Nephron progenitor cell (in vitro differentiated cells): ENCODE results near the gene GZF1.

Experiments used
- DNase-seq: peaks from one replicate; pipeline ENCODE4 v3.0.0; 2021
- H3K27ac Mint-ChIP-seq: 2 replicates; pipeline ENCODE4 v1.8.0; 2021; ENCODE audit warnings: mild to moderate bottlenecking, moderate library complexity, mixed read lengths
- H3K27me3 Mint-ChIP-seq: 2 replicates; pipeline ENCODE4 v1.8.0; 2021; ENCODE audit warnings: mild to moderate bottlenecking, low read depth, mixed read lengths; ENCODE audit not compliant: poor library complexity
- H3K36me3 Mint-ChIP-seq: 2 replicates; pipeline ENCODE4 v1.8.0; 2021; ENCODE audit warnings: low read depth, mixed read lengths
- H3K4me1 Mint-ChIP-seq: 2 replicates; pipeline ENCODE4 v1.8.0; 2021; ENCODE audit warnings: mixed read lengths
- H3K4me3 Mint-ChIP-seq: 2 replicates; pipeline ENCODE4 v1.8.0; 2021; ENCODE audit warnings: mild to moderate bottlenecking, moderate library complexity, mixed read lengths
- H3K9me3 Mint-ChIP-seq: 2 replicates; pipeline ENCODE4 v1.8.0; 2021; ENCODE audit warnings: mild to moderate bottlenecking, moderate library complexity, mixed read lengths
- TF ChIP-seq, protein P1 (sequence below): fragments of 200-600 bp; sonication (generic); IDR thresholded peaks from 2 replicates; pipeline ENCODE4 v1.5.0; 2021; ENCODE audit warnings: antibody characterized with exemption

The GZF1 gene

DNA sequence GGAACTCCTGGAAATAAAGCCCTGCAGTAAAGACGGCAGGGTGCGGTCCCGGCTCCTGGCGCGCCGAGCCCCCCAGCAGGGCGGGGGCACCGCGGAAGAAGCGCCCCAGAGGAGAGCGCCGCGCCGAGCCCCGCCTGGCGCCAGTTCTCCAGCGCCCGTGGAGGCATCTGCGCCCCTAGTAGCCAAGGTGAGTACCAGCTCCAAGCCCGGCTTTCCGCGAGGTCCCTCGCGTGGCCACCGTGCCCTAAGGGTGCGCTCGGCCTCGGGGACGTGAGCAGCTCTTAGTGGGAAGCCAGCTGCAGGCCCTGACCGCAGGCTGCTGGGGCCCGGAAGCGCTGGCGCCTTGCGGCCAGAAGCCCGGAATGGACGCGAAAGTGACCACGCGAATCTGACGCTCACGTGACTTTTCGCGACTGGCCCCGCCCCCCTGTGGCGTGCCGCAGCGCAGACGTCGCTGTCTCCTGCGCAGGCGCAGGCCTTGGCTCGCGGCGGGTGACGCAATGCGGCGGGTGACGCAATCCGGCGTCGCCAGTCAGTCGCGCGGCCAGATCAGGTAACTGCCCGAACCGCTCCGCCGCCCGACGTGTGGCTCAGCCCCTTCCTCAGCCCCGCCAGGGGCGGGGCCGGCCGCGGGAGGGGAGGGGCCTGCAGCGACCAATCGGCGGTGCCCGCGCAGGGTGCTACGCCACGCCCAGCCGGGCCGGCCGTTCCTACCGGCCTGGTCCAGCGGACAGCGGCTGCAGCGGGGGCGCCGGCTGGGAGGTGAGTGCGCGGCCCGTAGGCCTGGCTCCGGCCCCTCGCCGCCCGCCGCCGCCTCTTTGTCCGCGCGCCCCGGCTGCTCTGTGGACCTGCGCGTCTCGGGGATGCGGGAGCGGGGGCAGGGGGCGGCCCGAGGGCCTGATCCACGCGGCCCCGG lies at the start of gene GZF1:
GZF1 (plus strand) TSS at position 707 of the 916 bp plus-strand sequence. CDS start 2,202 bp downstream, outside the sequence.
- Mint-ChIP-seq H3K27ac (peak within 1 kb of the TSS; percentile 99), H3K27me3 (no peaks in the 10 kb centered on the region), H3K9me3 (no peaks in the 10 kb centered on the region), H3K36me3 (peaks cover 24% of the 10 kb centered on the region), H3K4me1 (peaks cover 60% of the 10 kb centered on the region), H3K4me3 (peak within 1 kb of the TSS; percentile 91)
- peak; percentile 99 for DNase-seq
- TF ChIP-seq, protein P1, sequence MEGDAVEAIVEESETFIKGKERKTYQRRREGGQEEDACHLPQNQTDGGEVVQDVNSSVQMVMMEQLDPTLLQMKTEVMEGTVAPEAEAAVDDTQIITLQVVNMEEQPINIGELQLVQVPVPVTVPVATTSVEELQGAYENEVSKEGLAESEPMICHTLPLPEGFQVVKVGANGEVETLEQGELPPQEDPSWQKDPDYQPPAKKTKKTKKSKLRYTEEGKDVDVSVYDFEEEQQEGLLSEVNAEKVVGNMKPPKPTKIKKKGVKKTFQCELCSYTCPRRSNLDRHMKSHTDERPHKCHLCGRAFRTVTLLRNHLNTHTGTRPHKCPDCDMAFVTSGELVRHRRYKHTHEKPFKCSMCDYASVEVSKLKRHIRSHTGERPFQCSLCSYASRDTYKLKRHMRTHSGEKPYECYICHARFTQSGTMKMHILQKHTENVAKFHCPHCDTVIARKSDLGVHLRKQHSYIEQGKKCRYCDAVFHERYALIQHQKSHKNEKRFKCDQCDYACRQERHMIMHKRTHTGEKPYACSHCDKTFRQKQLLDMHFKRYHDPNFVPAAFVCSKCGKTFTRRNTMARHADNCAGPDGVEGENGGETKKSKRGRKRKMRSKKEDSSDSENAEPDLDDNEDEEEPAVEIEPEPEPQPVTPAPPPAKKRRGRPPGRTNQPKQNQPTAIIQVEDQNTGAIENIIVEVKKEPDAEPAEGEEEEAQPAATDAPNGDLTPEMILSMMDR = no peak

DNA sequence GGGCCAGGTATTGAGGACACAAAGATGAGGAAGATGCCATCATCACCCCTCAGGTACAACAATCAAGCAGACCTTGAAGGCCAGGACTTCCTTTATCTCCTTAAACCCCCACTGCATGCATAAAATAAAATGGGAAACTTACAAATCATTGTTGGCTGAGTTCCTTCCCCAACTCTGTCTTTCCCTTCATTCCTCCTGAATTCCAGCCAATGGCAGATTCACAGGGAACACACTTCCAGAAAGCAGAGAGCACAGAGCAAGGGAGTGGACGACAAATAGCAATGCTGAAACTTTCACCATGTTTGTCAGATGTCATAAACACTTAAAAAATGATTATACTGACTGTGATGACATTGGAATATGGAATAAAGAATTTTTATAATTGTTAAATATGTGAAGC lies 48.7 kb upstream of the GZF1 start:
- Mint-ChIP-seq H3K36me3 (no peaks in the 10 kb centered on the region), H3K4me1 (peaks cover 14% of the 10 kb centered on the region), H3K27me3 (peaks cover 5% of the 10 kb centered on the region), H3K4me3 (no peak overlapping the region), H3K27ac (no peak overlapping the region), H3K9me3 (peaks cover 2% of the 10 kb centered on the region)
- DNase-seq = no peak
- TF ChIP-seq, protein P1 = no peak

DNA sequence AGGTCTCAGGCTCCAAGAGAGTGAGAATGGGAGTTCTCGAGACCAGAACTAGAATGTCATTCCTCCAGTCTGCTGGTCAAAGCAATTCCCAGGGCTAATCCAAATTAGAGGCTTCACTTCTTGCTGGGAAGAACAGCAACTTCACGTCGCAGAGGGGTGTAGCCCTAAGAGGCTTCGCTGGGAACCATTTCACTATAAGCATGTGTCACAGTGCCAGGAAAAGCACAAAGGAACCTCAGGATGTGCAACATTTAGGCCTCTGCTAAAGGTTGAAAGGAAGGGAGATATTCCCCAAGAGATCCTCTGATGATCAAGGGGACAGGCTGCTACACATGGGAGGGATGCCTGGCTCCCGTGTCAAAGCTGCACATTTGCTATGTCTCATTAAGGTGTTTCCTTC lies 47.3 kb upstream of the GZF1 start:
- no peaks in the 10 kb centered on the region for H3K36me3 Mint-ChIP-seq
- no peak overlapping the region for H3K4me3 Mint-ChIP-seq
- peaks cover 6% of the 10 kb centered on the region for H3K9me3 Mint-ChIP-seq
- peaks cover 14% of the 10 kb centered on the region for H3K4me1 Mint-ChIP-seq
- no peak for DNase-seq
- TF ChIP-seq, protein P1 = no peak
- no peak overlapping the region for H3K27ac Mint-ChIP-seq
- H3K27me3 Mint-ChIP-seq = peaks cover 12% of the 10 kb centered on the region

DNA sequence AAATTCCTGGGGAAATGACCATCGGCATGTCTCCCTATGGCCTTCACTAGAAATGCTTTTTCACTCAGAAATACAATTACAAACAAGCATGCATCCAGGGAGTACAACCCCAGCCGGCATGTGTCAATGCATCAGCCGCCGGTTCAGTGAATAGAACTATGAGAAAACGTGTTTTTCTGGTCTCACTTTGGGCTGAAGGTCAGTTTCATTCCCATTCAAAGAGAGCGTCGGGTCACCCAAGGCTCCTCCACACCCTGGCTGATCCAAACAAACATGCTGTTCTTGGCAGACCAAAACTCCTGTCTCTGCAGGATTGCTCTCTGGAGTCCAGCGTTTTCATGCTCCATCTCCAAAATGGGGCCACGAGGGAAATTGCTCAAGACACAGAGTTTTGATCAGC lies 46.9 kb upstream of the GZF1 start:
- no peaks in the 10 kb centered on the region for H3K36me3 Mint-ChIP-seq
- no peak overlapping the region for H3K27ac Mint-ChIP-seq
- TF ChIP-seq, protein P1 = no peak
- peaks cover 13% of the 10 kb centered on the region for H3K27me3 Mint-ChIP-seq
- DNase-seq = no peak
- H3K4me3 Mint-ChIP-seq = no peak overlapping the region
- H3K4me1 Mint-ChIP-seq = peaks cover 14% of the 10 kb centered on the region
- H3K9me3 Mint-ChIP-seq = peaks cover 7% of the 10 kb centered on the region

DNA sequence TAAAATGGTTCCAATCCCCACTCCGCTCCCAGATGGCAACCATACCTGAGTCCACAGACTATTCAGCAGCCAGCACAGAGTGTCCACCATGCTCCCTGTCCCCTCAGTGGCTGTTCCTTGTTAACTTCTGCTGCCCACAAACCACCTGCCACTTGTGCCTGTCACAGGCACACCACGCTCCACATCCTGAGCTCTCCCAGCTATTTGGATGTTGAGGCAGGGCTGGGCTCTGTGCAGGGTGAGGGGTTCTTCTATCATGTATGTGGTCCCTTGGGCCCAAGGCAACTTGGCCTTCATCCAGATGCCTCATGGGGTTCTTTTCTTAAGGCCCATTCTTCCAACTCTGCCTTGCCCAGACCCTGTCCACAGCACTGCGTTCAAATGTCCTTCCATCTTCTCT lies 45.4 kb upstream of the GZF1 start:
- Mint-ChIP-seq H3K27me3 (peaks cover 14% of the 10 kb centered on the region), H3K9me3 (peaks cover 21% of the 10 kb centered on the region), H3K4me1 (peaks cover 10% of the 10 kb centered on the region), H3K27ac (no peak overlapping the region), H3K36me3 (no peaks in the 10 kb centered on the region), H3K4me3 (no peak overlapping the region)
- TF ChIP-seq, protein P1 = no peak
- no peak for DNase-seq

DNA sequence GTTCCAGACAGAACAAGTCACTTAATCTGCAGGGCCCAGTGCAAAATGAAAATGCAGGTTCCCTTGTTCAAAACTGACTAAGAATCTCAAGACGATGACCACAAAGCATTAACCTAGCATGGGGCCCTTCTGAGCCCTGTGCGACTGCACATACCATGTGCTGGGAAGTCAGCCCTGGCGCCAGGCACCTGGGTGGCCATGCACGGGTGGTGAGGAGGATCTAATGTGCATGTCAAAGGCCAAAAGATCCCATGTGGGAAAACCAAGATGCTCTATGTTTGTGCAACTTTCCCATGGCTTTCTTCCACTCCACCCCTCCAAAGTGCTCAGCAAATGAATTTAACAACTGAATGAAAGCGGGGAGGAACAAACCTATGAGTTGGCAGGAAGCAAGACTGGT lies 44.9 kb upstream of the GZF1 start:
- TF ChIP-seq, protein P1 = no peak
- peaks cover 26% of the 10 kb centered on the region for H3K9me3 Mint-ChIP-seq
- H3K27ac Mint-ChIP-seq = no peak overlapping the region

More for the DNA sequence above, 44.9 kb upstream of the GZF1 start:
- Mint-ChIP-seq H3K4me3 (no peak overlapping the region), H3K36me3 (no peaks in the 10 kb centered on the region), H3K4me1 (peaks cover 6% of the 10 kb centered on the region), H3K27me3 (peaks cover 12% of the 10 kb centered on the region)
- no peak for DNase-seq
